GM12872 (cell line): Measurements from ENCODE around the gene SERPINE2.

Experiments used
- TF ChIP-seq, protein P1 (sequence below): IDR thresholded peaks from 3 replicates; pipeline ENCODE4 v1.5.1; 2011; ENCODE audit warnings: low read depth, mild to moderate bottlenecking, low read length, moderate library complexity; ENCODE audit not compliant: insufficient read depth

The SERPINE2 gene

DNA sequence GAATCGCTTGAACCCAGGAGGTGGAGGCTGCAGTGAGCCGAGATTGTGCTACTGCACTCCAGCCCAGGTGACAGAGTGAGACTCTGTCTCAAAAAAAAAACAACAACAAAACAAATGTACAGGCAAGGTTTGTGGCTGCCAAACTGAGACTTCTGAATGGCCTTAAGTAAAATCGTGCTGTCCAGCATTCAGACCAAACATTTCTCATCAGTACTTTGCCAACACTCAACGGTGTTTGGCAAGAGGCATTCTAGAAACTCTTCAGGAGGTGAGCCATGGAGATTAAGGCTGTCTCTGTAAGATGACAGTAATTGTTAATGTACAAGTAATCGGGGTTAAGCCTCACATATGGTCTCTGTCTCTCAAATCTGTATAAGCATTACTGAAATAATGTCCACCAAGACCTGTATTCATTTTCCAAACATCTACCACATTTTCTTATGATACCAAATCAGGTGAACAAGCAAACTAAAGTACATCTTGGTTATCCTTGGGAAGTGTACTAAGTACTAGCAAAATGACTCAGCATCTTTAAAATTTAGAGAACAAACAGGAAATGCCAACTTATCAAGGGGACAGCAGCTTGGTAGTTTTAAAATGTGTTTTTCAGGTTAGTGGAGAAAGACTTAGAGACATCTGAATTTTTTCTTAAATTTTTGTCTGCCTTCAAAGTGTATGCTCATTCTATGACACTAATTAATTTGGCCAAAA, 29.3 kb downstream of the SERPINE2 start:
- TF ChIP-seq, protein P1, sequence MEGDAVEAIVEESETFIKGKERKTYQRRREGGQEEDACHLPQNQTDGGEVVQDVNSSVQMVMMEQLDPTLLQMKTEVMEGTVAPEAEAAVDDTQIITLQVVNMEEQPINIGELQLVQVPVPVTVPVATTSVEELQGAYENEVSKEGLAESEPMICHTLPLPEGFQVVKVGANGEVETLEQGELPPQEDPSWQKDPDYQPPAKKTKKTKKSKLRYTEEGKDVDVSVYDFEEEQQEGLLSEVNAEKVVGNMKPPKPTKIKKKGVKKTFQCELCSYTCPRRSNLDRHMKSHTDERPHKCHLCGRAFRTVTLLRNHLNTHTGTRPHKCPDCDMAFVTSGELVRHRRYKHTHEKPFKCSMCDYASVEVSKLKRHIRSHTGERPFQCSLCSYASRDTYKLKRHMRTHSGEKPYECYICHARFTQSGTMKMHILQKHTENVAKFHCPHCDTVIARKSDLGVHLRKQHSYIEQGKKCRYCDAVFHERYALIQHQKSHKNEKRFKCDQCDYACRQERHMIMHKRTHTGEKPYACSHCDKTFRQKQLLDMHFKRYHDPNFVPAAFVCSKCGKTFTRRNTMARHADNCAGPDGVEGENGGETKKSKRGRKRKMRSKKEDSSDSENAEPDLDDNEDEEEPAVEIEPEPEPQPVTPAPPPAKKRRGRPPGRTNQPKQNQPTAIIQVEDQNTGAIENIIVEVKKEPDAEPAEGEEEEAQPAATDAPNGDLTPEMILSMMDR = no peak

DNA sequence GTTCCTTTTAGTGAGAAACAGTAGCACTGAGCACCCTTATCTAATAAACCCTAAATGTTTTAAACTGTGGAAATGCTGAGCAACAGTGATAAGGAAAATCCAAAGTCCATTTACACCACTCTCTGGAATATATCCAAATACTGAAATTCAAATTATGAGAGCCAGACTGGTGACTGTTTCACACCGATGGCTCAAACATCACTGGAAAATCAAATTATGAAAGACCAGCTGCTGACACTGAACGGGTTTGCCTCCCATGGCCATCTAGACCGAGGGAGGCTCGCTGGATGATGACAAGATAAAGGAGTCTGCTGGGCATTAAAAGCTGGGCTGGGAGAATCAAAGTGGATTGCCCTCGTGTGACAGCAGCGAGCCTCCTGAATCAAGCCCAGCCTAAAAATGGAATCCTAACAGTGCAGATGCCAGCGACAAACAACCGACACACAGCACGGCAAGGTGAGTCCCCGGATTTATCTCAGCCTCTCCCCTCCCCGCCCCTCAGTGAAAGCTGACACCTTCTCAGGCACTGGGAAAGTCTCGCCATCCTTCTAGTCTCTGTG, 30.3 kb downstream of the SERPINE2 start:
- TF ChIP-seq, protein P1 = no peak

DNA sequence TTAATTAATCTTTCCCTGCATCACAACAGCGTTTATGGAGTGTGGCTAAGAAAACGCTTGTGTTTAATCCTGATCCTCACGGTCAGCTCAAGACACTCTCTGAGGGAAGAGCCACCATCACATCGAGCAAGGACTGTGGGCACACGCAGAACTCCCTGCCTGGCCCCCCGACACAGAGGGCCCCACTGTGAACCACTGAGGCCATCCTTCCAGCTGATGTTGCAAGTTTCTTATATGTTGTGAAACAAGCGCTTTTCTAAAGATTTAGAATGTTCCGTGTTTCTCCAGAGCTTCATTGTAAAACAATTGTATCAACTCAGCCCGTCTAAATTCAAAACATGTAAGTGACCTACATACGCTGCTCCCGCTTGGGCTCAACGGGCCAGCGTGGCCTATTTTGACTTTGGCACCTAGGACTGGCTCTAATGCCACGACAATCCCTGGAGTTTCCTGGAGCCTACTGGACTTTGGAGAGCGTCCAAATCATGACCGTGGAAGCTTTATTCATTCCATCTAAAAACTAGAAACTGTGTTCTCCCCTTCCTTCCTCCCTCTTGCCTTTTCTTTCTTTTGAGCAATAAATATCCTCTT, 34.9 kb downstream of the SERPINE2 start:
- TF ChIP-seq, protein P1 = no peak

DNA sequence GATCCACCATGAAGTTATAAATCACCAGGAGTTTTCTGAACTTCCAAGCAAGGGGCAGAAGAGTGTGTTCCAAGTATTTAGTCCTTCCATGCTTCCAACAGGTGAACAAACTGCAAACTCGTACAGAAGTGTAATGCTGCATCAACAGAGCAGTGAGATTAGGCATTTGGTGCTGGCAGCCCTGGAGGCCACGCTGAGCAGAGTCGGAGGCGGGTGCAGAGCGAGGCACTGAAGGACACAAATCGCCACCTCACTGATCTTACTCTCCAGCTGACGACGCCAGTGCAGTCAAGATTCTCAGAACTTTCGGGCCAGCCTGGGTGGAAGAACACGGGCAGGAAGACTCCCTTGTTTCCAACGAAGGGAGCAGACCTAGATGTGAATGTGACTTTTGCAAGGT, 39.2 kb downstream of the SERPINE2 start:
- TF ChIP-seq, protein P1 = no peak

DNA sequence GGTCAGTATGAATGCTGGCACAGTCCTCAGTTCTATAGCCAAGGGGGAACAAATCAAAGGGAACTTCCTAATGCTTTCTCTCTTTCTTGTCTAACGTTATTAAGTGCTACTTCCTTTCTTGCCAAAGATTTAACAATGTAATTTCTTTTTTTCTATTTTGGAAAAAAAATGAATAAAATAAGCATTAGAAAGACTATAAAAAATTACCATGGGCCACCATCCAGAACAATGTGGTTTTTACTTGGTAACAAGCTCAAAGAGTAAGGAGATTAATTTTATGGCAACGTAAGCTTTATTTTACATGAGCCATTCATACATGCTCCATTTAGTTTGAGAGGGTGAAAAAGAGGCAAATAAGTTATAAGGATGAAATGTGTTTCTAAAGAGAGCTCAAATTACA, 40.1 kb downstream of the SERPINE2 start:
- TF ChIP-seq, protein P1 = no peak

DNA sequence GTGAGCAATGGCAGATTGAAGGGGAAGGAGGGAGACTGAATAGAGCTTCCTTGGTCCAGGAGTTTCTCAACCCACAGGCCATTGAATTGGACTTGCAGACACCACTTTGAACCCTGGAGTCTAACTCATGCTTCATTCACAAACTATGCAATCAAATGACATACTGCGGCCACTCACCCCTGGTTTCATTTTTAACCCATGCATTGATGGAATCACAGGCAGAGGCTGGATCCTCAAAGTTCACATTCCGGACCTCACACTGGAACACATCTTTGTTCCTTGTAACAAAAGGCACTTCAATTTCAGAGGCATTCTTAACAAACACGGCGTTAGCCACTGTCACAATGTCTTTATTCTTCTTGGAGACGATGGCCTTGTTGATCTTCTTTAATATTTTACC, 41.1 kb downstream of the SERPINE2 start:
- TF ChIP-seq, protein P1 = no peak

DNA sequence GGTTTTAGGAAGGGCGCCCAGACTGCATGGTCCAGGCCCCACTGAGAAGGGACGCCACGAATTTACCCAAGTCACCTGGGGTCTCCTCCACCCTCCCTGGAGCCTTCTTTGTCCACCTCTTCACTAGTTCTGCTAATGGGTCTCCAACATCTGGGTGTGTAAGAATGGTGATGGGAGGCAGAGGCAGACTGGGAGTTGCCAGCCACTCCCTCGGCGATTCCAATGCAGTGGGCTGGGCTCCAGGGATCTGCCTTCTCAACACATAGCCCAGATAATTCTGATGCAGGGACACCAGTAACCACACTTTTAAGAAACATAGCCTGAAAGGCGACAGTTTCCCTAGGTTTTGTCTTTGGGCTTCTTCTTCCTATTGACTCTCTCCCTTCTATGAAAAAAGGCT, 42.7 kb downstream of the SERPINE2 start:
- TF ChIP-seq, protein P1 = no peak
